ENCODE measurements around the gene UGT2B15. TPM values are rescaled to one million over a fixed set of nuclear protein-coding genes. Genes with fewer than 3 reads are reported as not detected.
"Not testable (repeated sequence)": the region's sequence is repeated elsewhere in the genome, so short reads cannot be mapped to it uniquely, and the experiment has no call there.

Gene UGT2B15
- total RNA-seq, 4 donors from 2014 or later, result not detected

DNA sequence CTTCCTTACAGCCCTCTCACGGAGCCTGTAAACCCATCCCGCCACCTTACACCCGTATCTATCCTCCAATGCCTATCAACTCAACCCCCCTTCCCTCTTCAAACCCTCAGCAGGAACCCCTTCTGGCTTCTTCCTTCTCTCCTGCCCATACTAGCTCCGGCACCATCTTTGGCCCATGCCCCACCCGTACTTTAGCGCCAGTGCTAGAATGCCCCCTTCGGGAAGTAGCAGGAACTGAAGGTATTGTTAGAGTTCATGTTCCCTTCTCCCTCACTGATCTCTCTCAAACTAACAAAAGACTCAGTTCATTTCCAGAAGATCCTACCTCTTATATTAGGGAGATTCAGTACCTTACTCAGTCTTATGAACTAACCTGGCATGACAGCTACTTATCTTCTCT lies 2.7 kb upstream of the UGT2B15 start:
- intact Hi-C loops (cut with DNase I; ENCODE audit: low total_unique reads), result no loop called here
- TF ChIP-seq, protein P1, sequence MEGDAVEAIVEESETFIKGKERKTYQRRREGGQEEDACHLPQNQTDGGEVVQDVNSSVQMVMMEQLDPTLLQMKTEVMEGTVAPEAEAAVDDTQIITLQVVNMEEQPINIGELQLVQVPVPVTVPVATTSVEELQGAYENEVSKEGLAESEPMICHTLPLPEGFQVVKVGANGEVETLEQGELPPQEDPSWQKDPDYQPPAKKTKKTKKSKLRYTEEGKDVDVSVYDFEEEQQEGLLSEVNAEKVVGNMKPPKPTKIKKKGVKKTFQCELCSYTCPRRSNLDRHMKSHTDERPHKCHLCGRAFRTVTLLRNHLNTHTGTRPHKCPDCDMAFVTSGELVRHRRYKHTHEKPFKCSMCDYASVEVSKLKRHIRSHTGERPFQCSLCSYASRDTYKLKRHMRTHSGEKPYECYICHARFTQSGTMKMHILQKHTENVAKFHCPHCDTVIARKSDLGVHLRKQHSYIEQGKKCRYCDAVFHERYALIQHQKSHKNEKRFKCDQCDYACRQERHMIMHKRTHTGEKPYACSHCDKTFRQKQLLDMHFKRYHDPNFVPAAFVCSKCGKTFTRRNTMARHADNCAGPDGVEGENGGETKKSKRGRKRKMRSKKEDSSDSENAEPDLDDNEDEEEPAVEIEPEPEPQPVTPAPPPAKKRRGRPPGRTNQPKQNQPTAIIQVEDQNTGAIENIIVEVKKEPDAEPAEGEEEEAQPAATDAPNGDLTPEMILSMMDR (IDR thresholded peaks at IDR 0.05), result no peak
- no peak for TF ChIP-seq POLR2A (IDR thresholded peaks at IDR 0.05)
- DNase-seq, result no peak
- no peaks in the 10 kb centered on the region for H3K9me3 ChIP-seq
- no peak overlapping the region for H3K4me3 ChIP-seq
- H3K36me3 ChIP-seq, result no peaks in the 10 kb centered on the region
- no peaks in the 10 kb centered on the region for H3K4me1 ChIP-seq
- no peak overlapping the region for H3K27ac ChIP-seq
- no peaks in the 10 kb centered on the region for H3K27me3 ChIP-seq

DNA sequence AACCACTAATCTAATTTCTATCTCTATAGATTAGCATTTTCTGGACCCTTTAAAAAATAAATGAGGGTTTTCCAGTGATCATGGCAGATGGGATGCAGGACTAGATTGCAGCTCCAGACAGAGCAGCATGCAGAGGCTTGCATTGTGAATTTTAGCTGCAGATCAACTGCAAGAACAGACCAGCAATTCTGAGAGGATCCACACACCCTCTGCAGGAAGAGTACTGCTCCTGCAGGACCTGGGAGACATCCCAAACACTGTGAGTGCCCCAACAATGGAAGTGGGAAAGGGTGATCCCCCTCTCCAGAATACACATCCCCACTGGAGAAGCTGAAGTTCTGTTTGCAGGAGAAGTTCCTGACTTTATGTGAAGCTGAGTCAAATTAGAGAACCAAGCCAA lies 765 bp upstream of the UGT2B15 start:
- DNase-seq; H3K27me3 ChIP-seq; H3K27ac ChIP-seq; H3K36me3 ChIP-seq; H3K9me3 ChIP-seq; H3K4me3 ChIP-seq; H3K4me1 ChIP-seq; intact Hi-C loops (cut with DNase I; ENCODE audit: low total_unique reads): not testable (repeated sequence)

DNA sequence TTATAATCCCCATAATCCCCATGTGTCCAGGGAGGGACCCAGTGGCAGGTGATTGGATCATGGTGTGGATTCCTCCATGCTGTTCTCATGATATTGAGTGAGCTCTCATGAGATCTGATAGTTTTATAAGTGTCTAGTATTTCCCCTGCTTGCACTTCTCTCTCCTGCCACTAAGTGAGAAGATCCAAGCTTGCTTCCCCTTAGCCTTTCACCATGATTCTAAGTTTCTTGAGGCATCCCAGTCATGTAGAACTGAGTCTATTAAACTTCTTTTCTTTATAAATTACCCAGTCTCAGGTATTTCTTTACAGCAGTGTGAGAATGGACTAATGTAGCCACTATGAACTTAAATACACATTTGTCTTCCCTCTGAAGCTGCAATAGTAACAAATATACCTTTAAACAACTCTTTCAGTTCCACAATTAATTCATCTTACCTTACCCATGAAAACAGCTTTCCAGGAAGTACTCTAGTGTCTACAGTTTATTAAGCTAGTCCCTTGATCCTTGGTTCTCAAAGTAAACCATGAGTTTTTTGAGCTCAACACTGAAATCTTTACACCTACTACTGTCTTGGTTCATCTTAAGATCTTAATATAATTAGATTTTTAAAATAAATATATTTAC lies 1.8 kb downstream of the UGT2B15 start:
- H3K36me3 ChIP-seq; H3K4me3 ChIP-seq; H3K27ac ChIP-seq; H3K27me3 ChIP-seq; DNase-seq; H3K9me3 ChIP-seq; H3K4me1 ChIP-seq; intact Hi-C loops (cut with DNase I; ENCODE audit: low total_unique reads): not testable (repeated sequence)

DNA sequence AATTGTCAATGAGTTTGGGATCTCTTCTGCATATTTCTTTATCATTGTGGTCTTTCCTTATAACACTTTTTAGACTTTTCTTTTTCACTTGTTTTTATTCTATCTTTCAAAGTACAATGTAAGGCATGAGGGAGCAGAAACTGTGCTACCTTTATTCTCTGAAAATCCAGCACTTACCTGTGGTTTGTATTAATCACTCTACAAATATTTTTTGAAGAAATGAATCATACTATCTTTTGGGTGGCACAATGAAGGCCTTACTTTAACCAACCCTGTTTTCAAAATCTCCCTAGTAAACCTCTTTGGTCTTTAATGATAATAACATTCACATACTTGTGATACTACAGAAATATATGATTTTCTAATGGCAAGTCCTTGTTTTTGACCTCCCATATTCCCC lies 2.9 kb downstream of the UGT2B15 start:
- H3K4me3 ChIP-seq; H3K4me1 ChIP-seq; H3K36me3 ChIP-seq; intact Hi-C loops (cut with DNase I; ENCODE audit: low total_unique reads); DNase-seq; H3K27ac ChIP-seq; H3K9me3 ChIP-seq; H3K27me3 ChIP-seq: not testable (repeated sequence)

DNA sequence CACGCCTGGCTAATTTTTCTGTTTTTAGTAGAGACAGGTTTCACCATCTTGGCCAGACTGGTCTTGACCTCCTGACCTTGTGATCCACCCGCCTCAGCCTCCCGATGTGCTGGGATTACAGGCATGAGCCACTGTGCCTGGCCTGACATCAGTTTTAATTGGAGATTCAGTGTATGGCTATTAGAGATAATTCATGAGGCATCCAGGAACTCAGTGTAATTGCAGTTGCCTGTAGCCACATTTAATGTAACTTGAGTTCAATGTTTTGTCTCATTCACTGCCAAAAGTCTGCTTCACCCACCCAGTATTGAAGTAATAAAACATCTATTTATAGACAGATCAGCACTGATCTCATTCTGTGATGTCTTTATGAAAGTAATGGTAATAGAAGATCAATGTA lies 5.7 kb downstream of the UGT2B15 start:
- H3K27ac ChIP-seq; H3K36me3 ChIP-seq; H3K27me3 ChIP-seq; DNase-seq; H3K4me3 ChIP-seq; H3K4me1 ChIP-seq; H3K9me3 ChIP-seq; intact Hi-C loops (cut with DNase I; ENCODE audit: low total_unique reads): not testable (repeated sequence)

DNA sequence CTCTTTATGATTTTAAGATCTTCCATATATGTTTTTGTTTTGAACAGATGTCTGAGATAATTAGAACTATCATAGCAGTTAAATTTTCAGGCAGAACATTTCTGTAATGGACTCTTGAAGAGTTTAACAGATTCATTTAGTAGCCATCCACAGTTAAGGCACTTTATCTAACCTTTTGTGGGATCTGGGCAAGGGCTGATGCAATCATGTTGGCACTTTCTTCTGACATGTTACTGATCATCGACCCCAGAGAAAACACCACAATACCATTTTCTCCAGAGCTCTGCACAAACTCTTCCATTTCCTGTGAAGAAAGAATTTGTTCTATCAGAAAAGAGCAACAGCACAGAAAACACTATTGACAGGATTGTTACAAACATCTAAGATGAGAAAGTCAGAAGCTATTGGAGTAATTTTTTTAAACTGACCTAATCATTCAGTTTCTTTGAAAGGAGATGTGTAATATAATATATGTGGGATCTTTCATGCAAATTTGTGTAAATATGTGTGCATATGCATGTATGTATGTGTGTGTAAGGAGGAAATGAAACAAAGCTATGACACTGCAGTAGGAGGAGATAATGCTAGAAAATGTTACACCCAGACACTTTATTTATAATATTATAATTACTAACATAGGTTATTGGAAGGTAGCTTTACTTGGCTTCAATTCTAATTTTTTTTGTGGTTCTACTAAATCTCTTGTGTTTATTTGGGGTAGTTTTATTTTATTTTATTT lies 7.4 kb downstream of the UGT2B15 start:
- H3K9me3 ChIP-seq; H3K27me3 ChIP-seq; intact Hi-C loops (cut with DNase I; ENCODE audit: low total_unique reads); DNase-seq; H3K36me3 ChIP-seq; H3K27ac ChIP-seq; H3K4me1 ChIP-seq; H3K4me3 ChIP-seq: not testable (repeated sequence)

DNA sequence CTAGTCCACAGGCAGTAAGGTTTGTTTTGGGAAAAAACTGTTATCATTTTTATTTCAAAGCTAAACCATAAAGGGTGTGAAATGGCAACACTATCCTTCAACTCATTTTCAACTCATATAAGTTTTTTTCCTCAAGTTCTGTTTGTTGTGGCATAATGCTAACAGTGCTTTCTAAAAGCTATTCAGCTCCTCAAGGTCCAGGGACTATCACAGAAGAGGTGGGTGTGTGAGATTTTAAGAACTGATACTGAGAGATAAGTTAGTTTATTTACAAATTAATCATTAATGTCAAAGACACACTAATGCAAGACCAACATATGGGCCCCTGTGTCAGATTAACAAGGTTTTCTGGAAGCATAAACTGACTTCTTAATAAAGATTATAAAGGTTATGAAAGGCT lies 11.8 kb downstream of the UGT2B15 start:
- Histone ChIP-seq H3K36me3 (no peaks in the 10 kb centered on the region), H3K27ac (no peak overlapping the region), H3K4me3 (no peak overlapping the region), H3K4me1 (no peaks in the 10 kb centered on the region), H3K9me3 (no peaks in the 10 kb centered on the region), H3K27me3 (no peaks in the 10 kb centered on the region)
- no peak for TF ChIP-seq POLR2A (IDR thresholded peaks at IDR 0.05)
- TF ChIP-seq, protein P1 (IDR thresholded peaks at IDR 0.05), result no peak
- DNase-seq, result no peak
- intact Hi-C loops (cut with DNase I; ENCODE audit: low total_unique reads), result no loop called here

DNA sequence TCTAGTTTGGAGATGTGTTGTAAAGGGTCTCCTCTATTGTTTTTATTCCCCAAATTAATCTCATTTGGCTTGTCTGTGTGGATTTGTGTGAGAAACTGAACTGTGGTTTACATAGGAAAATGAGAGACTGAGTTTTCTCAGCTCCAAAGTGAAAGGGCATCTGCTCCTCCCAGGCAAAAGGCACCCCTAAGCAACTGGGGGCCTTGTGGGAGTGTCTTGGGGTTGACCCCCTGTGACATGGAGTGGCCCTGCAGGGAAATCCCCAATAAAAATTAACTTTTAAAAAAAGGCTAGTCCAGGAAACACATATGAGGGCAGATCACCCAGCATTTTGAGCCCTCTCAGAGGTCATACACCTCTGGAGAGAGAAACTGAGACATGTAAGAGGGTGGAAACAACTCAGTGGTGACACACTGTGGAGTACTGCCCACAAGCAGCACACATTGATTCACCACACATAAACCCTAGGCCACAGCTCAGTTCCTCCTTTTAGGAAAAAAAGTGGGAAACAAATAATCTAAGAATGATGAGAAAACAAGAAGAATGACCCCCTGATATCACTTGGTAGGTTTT lies 13.3 kb downstream of the UGT2B15 start:
- H3K4me1 ChIP-seq; DNase-seq; H3K4me3 ChIP-seq; H3K36me3 ChIP-seq; intact Hi-C loops (cut with DNase I; ENCODE audit: low total_unique reads); H3K27ac ChIP-seq; H3K27me3 ChIP-seq; H3K9me3 ChIP-seq: not testable (repeated sequence)

DNA sequence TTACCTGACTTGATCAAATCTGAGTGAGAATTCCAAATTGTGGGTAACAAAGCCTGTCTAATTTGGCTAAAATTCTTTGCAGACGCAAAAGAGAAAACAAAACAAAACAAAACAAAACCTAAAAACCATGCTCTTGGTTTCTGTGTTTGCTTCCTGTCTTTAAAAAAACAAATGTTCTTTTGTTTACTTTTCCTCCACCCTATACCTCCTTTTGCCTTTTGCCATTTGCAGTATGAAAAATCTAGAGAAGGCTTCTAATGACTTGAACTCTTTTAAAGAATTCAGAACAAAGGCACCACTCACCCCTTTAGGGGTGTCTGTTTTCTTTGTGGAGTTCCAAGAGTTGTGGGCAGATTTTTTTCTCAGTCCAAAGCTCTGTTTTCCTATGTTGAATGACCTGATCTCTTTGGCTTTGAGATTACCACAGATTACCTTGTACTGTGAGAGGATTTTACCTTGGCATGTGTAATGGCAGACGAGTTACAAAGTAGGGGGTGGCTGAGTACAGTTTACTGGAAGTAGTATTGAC lies 13.9 kb downstream of the UGT2B15 start:
- DNase-seq; H3K36me3 ChIP-seq; H3K4me3 ChIP-seq; intact Hi-C loops (cut with DNase I; ENCODE audit: low total_unique reads); H3K27ac ChIP-seq; H3K4me1 ChIP-seq; H3K27me3 ChIP-seq; H3K9me3 ChIP-seq: not testable (repeated sequence)
